Neutrophil (primary cell): ENCODE results near the gene FRZB.

ENCODE experiments used
- H3K27ac ChIP-seq: fragments of 200-600 bp; sonication (generic); 2 replicates; pipeline ENCODE4 v1.5.1; 2016; ENCODE audit warnings: mild to moderate bottlenecking, moderate library complexity
- H3K27me3 ChIP-seq: fragments of 200-600 bp; sonication (generic); 2 replicates; pipeline ENCODE4 v1.6.0; 2016; ENCODE audit warnings: mild to moderate bottlenecking
- H3K36me3 ChIP-seq: fragments of 200-600 bp; sonication (generic); 2 replicates; pipeline ENCODE4 v1.5.1; 2017
- H3K4me1 ChIP-seq, 2 experiments: fragments of 200-600 bp in 1 of 2; sonication (generic) in 1 of 2; 1 replicate in 1 of 2; 2 replicates in 1 of 2; pipeline versions ENCODE4 v1.5.1 to v1.6.1; 2013 to 2016; ENCODE audit warnings: low read depth in 1 of 2, low read length in 1 of 2, mild to moderate bottlenecking in 1 of 2, moderate library complexity in 1 of 2; ENCODE audit not compliant: control insufficient read depth in 1 of 2, insufficient read depth in 1 of 2
- H3K4me3 ChIP-seq, 2 experiments: fragments of 200-600 bp in 1 of 2; sonication (generic) in 1 of 2; 1 replicate in 1 of 2; 2 replicates in 1 of 2; pipeline ENCODE4 v1.5.1; 2013 to 2016; ENCODE audit warnings: low read depth in 1 of 2, low read length in 1 of 2, mild to moderate bottlenecking in 1 of 2, moderate library complexity in 1 of 2
- H3K9me3 ChIP-seq: fragments of 200-600 bp; sonication (generic); 2 replicates; pipeline ENCODE4 v1.5.1; 2016
- TF ChIP-seq, protein P1 (sequence below): fragments of 200-600 bp; sonication (generic); IDR thresholded peaks from 2 replicates; pipeline ENCODE4 v1.5.1; 2016; ENCODE audit warnings: antibody characterized with exemption

FRZB gene

DNA sequence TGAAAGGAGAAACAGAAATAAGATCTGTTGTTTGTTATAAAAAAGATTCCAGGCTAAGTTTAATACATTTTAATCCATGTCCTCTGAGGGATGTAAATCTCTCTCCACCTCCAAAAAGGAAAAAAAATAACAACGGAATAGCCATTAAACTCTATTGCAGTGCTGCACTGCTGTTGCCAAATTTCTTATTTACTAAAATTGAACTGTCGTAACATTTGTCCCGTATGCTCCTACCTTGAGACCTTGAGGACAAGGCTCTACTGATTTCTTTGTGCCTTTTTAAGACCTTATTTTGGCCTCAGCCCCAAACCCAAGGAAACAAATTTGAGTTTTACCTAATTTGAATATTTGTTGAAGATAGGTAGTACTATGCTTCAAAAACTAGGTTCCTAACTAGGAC is 56.4 kb downstream of the FRZB start:
- H3K9me3 ChIP-seq = no peaks in the 10 kb centered on the region
- no peak overlapping the region for H3K4me3 ChIP-seq
- no peak overlapping the region for H3K27ac ChIP-seq
- TF ChIP-seq, protein P1, sequence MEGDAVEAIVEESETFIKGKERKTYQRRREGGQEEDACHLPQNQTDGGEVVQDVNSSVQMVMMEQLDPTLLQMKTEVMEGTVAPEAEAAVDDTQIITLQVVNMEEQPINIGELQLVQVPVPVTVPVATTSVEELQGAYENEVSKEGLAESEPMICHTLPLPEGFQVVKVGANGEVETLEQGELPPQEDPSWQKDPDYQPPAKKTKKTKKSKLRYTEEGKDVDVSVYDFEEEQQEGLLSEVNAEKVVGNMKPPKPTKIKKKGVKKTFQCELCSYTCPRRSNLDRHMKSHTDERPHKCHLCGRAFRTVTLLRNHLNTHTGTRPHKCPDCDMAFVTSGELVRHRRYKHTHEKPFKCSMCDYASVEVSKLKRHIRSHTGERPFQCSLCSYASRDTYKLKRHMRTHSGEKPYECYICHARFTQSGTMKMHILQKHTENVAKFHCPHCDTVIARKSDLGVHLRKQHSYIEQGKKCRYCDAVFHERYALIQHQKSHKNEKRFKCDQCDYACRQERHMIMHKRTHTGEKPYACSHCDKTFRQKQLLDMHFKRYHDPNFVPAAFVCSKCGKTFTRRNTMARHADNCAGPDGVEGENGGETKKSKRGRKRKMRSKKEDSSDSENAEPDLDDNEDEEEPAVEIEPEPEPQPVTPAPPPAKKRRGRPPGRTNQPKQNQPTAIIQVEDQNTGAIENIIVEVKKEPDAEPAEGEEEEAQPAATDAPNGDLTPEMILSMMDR = no peak
- H3K27me3 ChIP-seq = no peaks in the 10 kb centered on the region
- H3K36me3 ChIP-seq = no peaks in the 10 kb centered on the region
- no peaks in the 10 kb centered on the region for H3K4me1 ChIP-seq

DNA sequence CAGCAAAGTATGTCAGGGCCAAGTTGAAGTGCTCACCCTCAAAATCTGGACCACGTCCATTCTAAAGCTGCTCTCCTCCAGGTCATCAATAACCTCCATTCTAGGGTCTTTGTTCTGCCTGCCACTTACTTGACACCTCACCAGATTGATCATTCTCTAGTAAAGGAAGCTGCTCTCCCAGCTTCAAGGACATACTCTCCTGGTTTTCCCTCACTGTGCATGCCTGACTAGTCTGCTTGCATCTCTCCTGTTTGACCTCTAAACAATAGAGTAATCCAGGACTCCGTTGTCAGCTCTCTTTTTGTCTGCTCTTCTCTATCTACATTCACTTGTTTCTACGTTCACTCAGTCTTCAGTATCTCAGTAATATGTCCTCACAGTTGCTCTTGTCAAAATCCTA is 59.1 kb downstream of the FRZB start:
- H3K27ac ChIP-seq = no peak overlapping the region
- H3K4me3 ChIP-seq = no peak overlapping the region
- H3K36me3 ChIP-seq = no peaks in the 10 kb centered on the region
- H3K9me3 ChIP-seq = no peaks in the 10 kb centered on the region
- no peaks in the 10 kb centered on the region for H3K4me1 ChIP-seq
- H3K27me3 ChIP-seq = no peaks in the 10 kb centered on the region
- TF ChIP-seq, protein P1 = no peak

- TF ChIP-seq, protein P1 = no peak
- no peaks in the 10 kb centered on the region for H3K36me3 ChIP-seq
- H3K9me3 ChIP-seq = no peaks in the 10 kb centered on the region
- H3K4me3 ChIP-seq = no peak overlapping the region
- H3K27me3 ChIP-seq = no peaks in the 10 kb centered on the region
- no peak overlapping the region for H3K27ac ChIP-seq
- no peaks in the 10 kb centered on the region for H3K4me1 ChIP-seq
Observed at GRCh38 chr2:182804128-182804527, 62.3 kb downstream of the FRZB start.

DNA sequence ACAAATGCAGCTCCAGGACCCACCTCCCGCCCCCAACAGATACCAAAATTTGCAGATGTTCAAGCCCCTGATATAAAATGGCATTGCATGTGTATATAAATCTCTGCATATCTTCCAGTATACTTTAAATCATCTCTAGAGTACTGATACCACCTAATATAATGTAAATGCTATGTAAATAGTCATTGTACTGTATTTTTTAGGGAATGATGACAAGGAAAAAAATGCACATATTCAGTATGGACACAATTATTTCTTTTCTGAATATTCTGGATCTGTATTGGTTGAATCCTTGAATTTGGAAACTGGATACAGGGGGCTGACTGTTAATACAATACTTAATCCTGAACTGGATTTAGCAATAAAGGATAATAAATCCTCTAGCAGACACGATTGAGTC is 67.7 kb downstream of the FRZB start:
- Histone ChIP-seq H3K27ac (no peak overlapping the region), H3K4me3 (no peak overlapping the region), H3K9me3 (no peaks in the 10 kb centered on the region), H3K4me1 (no peaks in the 10 kb centered on the region), H3K36me3 (no peaks in the 10 kb centered on the region), H3K27me3 (peaks cover 6% of the 10 kb centered on the region)
- TF ChIP-seq, protein P1 = no peak

- no peaks in the 10 kb centered on the region for H3K36me3 ChIP-seq
- TF ChIP-seq, protein P1 = no peak
- no peak overlapping the region for H3K27ac ChIP-seq
Observed at GRCh38 chr2:182792441-182792840, 74.0 kb downstream of the FRZB start.

DNA sequence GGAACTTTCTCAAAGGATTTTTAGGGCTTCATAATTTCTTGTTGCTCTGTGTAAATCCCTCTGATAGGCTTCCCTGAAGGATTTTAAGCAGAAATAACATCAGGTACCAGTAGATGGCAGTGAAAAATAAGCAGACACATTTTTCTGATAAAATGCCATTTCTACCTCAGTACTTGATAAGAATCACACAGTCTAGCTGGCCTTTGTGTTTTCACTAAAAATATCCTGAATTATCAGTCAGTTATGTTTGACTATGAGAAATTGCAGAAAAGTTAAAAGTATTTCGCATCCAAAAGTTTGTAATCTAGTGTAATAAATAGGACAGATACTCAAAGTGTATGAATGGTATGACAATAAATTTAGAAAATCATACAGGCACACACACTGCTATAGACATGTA is 81.7 kb downstream of the FRZB start:
- Histone ChIP-seq H3K27ac (no peak overlapping the region), H3K27me3 (no peaks in the 10 kb centered on the region)

More at GRCh38 chr2:182792441-182792840, 74.0 kb downstream of the FRZB start:
- H3K9me3 ChIP-seq = no peaks in the 10 kb centered on the region
- H3K4me3 ChIP-seq = no peak overlapping the region
- no peaks in the 10 kb centered on the region for H3K4me1 ChIP-seq
- peaks cover 6% of the 10 kb centered on the region for H3K27me3 ChIP-seq

More for the DNA sequence above, 81.7 kb downstream of the FRZB start:
- H3K4me3 ChIP-seq = no peak overlapping the region
- TF ChIP-seq, protein P1 = no peak
- H3K36me3 ChIP-seq = no peaks in the 10 kb centered on the region
- H3K9me3 ChIP-seq = no peaks in the 10 kb centered on the region
- no peaks in the 10 kb centered on the region for H3K4me1 ChIP-seq
